Measurements from ENCODE around the gene RNF167. TPM values are rescaled to one million over a fixed set of nuclear protein-coding genes. Genes with fewer than 3 reads are reported as not detected.

Gene RNF167
- total and polyA plus RNA-seq, 2 donors: 15.3 to 119 TPM

DNA sequence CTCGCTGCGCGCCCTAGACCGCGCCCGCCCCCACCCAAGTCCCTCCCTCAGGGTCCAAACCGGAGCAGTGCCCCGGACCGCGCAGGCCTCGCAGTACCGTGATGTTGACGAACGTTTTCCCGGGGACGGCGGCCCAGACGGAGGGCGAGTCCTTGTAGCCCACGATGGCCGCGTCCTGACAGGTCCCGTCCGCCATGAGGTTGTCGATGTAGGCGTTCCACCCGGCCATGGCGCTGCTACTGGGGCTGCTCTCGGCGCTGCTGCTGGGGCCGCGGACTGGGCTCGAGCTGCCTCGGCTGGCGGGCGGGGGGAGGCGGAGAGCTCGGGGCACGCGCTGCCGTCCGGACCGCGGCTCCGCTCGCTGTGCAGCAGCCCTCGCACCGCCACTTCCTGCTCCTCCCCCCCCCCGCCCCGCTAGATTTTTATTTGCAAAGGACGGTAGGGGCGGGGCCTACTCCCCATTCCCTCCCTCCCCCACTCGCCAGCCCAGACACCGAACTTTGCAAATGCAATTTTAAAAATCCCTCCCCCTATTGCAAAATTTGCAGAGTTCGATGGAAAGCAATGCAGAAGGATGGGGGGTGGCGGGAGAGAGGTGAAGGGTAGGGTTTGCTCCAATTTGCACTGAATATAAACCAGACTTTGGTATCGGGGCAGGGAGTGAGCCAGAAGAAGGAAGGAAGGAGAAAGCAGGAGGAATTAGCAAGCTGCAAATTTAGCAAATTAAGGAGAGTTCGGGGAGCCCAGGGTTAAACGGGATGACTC is 8.3 kb downstream of the RNF167 start, which contains the start of gene PFN1:
PFN1 (minus strand) TSS at position 365 of the 765 bp plus-strand sequence; CDS start at position 229, 136 bp downstream.
- Histone ChIP-seq H3K36me3 (ENCODE audit: insufficient read depth) (peaks cover 2% of the 10 kb centered on the region), H3K4me3 (ENCODE audit: low read depth, low read length) (peak within 1 kb of the TSS; percentile 97), H3K27ac (ENCODE audit: low read depth) (peak within 1 kb of the TSS; percentile 99), H3K4me1 (ENCODE audit: insufficient read depth) (no peaks in the 10 kb centered on the region)
- whole genome bisulfite sequencing: under 1% methylated on average over 59 of the region's 59 CpGs
- peak; percentile 81 for DNase-seq (ENCODE audit: extremely low spot score)

DNA sequence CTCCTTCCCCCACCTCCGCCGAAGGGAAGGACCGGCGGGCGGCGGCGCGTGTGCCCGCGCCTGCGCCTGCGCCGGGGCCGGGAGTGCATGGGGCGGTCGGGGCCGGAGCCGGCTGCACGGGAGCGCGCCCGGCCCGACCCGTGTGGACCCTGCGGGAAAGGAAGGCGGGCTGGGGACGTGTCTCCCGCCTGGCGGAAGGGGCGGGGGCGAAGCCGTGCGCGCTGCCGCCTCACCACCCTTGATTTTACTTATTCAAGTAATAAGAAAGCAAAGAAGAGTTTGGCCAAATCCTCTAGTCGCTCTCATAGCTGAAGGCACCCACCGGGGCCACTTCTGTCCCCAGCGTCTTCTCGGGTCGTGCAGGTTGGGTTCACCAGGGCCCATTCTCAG is 8.9 kb downstream of the RNF167 start:
- under 1% methylated on average over 40 of the region's 40 CpGs for WGBS
- H3K4me1 ChIP-seq (ENCODE audit: insufficient read depth): no peaks in the 10 kb centered on the region
- peak overlapping the region; percentile 97 for H3K4me3 ChIP-seq (ENCODE audit: low read depth, low read length)
- no peaks in the 10 kb centered on the region for H3K36me3 ChIP-seq (ENCODE audit: insufficient read depth)
- peak overlapping the region; percentile 99 for H3K27ac ChIP-seq (ENCODE audit: low read depth)
- no peak for DNase-seq (ENCODE audit: extremely low spot score)

DNA sequence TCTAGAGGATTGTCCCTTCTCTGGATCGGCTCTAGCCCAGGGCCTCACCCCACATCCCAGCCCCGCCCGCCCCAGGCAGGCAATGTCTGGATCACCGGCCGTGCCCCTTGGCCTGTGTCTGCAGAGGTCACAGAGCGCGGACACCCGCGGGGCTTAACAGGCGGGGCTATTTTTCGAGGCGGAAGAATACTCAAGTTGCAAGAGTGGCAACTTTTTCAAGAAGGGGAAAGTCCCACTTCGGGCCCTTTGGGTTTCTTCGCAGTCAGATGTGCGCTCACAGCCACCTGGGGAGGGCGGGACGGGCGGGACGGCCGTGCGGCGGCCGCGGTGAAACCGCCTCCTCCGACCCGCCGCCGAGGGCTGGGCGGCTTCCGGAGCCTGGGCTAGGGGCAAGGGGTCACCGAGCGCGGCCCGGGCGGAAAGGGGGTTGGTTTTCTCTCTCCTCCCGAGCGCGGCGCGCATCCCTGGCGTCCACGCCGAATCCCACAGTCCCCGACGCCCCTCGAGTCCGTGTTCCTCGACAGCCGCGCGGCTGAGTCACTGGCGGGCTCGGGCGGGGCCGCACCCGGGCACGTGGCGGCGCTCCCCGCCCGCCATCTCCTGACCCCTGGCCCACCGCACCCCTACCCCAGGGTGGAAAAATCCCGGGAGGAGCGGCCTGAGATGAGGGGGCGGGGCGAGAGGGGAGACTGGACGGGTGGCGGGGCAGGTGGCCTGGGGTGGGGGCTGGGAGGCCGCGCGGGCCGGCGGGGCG is 9.4 kb downstream of the RNF167 start:
- Histone ChIP-seq H3K4me1 (ENCODE audit: insufficient read depth) (no peaks in the 10 kb centered on the region), H3K4me3 (ENCODE audit: low read depth, low read length) (peak overlapping the region; percentile 97), H3K36me3 (ENCODE audit: insufficient read depth) (no peaks in the 10 kb centered on the region), H3K27ac (ENCODE audit: low read depth) (peak overlapping the region; percentile 99)
- DNase-seq (ENCODE audit: extremely low spot score): no peak
- WGBS: under 1% methylated on average over 75 of the region's 75 CpGs

DNA sequence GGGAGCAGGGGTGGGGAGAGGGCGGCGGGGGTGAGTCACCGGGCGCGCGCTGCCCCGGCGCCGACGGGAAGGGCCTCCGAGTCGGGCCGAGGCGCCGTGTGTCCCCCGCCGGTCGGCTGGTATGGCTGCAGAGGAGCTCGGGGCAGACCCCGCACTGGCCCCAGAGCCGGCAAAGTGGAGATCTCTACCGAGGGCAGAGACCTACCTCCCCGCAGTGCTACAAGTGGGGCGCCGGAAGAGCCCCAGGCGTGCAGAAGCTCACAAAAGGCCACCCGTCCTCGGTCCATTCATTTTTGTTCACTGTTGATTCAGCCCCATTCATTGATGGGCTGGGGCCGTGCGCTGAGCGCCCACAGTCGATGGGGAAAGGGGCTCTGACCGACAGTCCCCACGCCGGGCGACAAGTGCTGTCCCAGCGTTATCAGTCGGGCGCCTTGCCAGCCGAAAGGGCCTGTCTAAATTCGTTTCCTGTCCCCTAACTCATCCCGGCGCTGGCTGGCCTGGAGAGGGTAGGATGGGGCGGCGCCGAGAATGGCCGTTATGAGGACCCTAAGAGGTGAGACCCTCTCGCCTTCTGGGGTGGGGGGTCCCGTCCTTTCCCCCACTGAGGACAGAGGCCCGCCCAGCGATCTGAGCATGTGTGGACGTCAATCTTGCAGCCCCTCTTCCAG is 10.1 kb downstream of the RNF167 start:
- WGBS: 6% methylated on average over 52 of the region's 52 CpGs
- DNase-seq (ENCODE audit: extremely low spot score): no peak

DNA sequence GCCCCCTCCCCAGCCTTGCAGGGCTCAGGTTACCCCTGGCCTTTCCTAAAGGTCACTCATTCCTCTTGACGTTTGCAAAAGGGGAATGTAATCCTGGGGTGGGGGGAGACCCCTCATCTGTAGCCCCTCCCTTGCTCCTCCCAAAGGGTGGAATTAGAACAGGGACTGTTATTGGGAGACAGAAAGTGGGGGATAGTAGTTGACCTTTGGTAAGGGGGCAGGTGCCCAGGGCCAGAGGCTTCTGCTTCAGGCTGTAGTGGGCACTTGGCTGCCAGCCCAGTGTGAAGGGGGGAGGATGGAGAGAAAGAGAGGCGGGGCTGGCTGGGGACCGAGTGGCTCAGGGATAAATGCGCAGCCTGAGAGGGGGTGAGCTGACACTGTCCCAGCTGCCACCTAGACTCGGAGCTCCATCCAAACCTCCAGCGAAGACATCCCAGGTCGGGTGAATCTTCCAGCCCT is 10.7 kb downstream of the RNF167 start, which contains the start of gene ENO3:
ENO3 (plus strand) TSS at position 374 of the 459 bp plus-strand sequence. CDS start 711 bp downstream, outside the sequence.
- Histone ChIP-seq H3K4me1 (ENCODE audit: insufficient read depth) (no peaks in the 10 kb centered on the region), H3K36me3 (ENCODE audit: insufficient read depth) (no peaks in the 10 kb centered on the region), H3K27ac (ENCODE audit: low read depth) (peak within 1 kb of the TSS; percentile 70), H3K4me3 (ENCODE audit: low read depth, low read length) (peak within 1 kb of the TSS; percentile 97)
- 39% methylated on average over 7 of the region's 7 CpGs for WGBS
- DNase-seq (ENCODE audit: extremely low spot score): no peak

More for the DNA sequence above, 10.1 kb downstream of the RNF167 start:
- Histone ChIP-seq H3K4me3 (ENCODE audit: low read depth, low read length) (peak overlapping the region; percentile 97), H3K27ac (ENCODE audit: low read depth) (peak overlapping the region; percentile 70), H3K36me3 (ENCODE audit: insufficient read depth) (no peaks in the 10 kb centered on the region), H3K4me1 (ENCODE audit: insufficient read depth) (no peaks in the 10 kb centered on the region)

DNA sequence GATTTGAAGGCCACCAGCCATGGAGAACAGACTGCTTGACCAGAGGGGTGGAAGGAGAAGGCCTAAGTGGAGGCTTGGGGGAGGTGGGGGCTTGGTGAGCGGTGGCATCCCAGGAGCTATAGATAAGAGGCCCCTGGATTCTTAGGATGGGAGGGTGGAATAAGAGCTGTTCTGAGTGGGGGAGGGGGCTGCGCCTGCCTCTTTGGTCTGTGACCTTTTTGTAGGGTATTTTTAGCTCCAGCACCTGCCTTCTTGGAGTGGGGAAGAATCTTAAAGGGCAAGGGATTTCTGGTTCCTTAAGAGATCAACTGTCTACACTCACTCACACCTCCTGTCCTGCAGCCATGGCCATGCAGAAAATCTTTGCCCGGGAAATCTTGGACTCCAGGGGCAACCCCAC is 11.4 kb downstream of the RNF167 start:
- WGBS: 66% methylated on average over 3 of the region's 3 CpGs
- no peak for DNase-seq (ENCODE audit: extremely low spot score)
- H3K4me3 ChIP-seq (ENCODE audit: low read depth, low read length): no peak overlapping the region
- no peaks in the 10 kb centered on the region for H3K4me1 ChIP-seq (ENCODE audit: insufficient read depth)
- H3K27ac ChIP-seq (ENCODE audit: low read depth): no peak overlapping the region
- no peaks in the 10 kb centered on the region for H3K36me3 ChIP-seq (ENCODE audit: insufficient read depth)

DNA sequence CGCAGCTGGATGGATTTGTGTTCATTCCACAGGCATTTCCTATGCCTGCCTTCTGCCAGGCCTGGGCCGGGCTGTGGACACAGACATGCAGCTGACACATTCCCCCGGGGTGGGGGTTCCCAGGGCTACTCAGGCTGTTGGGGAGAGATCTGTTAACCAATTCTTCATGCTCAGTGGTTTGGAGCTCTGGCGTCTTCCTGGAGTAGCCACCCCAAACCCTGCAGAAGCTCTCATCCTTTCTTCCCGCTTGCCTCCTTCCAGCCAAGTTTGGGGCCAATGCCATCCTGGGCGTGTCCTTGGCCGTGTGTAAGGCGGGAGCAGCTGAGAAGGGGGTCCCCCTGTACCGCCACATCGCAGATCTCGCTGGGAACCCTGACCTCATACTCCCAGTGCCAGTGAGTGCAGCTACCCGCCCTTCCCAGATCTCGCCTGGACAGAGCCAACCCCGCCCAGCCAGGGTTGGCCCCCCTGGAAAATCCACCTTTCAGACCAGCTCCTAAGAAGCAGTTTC is 13.4 kb downstream of the RNF167 start:
- Histone ChIP-seq H3K4me3 (ENCODE audit: low read depth, low read length) (no peak overlapping the region), H3K4me1 (ENCODE audit: insufficient read depth) (no peaks in the 10 kb centered on the region), H3K36me3 (ENCODE audit: insufficient read depth) (no peaks in the 10 kb centered on the region), H3K27ac (ENCODE audit: low read depth) (no peak overlapping the region)
- DNase-seq (ENCODE audit: extremely low spot score): no peak
- 73% methylated on average over 14 of the region's 14 CpGs for WGBS

DNA sequence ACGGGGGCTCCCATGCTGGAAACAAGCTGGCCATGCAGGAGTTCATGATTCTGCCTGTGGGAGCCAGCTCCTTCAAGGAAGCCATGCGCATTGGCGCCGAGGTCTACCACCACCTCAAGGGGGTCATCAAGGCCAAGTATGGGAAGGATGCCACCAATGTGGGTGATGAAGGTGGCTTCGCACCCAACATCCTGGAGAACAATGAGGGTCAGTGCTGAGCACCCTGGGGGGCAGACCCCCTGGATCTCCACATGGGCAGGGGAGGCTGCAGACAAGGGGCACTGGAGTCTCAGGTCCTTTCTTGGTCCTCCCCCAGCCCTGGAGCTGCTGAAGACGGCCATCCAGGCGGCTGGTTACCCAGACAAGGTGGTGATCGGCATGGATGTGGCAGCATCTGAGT is 15.0 kb downstream of the RNF167 start:
- Histone ChIP-seq H3K36me3 (ENCODE audit: insufficient read depth) (no peaks in the 10 kb centered on the region), H3K27ac (ENCODE audit: low read depth) (no peak overlapping the region), H3K4me1 (ENCODE audit: insufficient read depth) (no peaks in the 10 kb centered on the region), H3K4me3 (ENCODE audit: low read depth, low read length) (no peak overlapping the region)
- WGBS: 95% methylated on average over 8 of the region's 8 CpGs
- no peak for DNase-seq (ENCODE audit: extremely low spot score)

DNA sequence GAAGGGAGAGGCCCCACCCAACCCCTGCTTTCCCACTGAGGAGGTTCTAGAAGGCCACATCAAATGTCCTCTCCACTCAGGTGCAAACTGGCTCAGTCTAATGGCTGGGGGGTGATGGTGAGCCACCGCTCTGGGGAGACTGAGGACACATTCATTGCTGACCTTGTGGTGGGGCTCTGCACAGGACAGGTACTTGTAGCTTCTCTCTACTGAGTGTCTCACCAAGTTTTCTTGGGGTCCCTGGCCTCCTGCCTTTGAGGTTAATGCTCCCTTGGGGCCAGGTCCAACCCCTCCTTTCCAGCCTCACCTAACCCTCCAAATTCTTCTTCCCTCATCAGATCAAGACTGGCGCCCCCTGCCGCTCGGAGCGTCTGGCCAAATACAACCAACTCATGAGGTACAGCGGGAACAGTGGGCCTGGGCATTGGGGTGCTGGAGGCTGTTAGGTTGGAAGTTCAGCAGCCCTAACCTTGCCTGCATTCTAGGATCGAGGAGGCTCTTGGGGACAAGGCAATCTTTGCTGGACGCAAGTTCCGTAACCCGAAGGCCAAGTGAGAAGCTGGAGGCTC is 16.5 kb downstream of the RNF167 start:
- H3K4me3 ChIP-seq (ENCODE audit: low read depth, low read length): no peak overlapping the region
- WGBS: 74% methylated on average over 10 of the region's 10 CpGs
- H3K4me1 ChIP-seq (ENCODE audit: insufficient read depth): no peaks in the 10 kb centered on the region
- H3K27ac ChIP-seq (ENCODE audit: low read depth): no peak overlapping the region
- no peak for DNase-seq (ENCODE audit: extremely low spot score)
- H3K36me3 ChIP-seq (ENCODE audit: insufficient read depth): no peaks in the 10 kb centered on the region

DNA sequence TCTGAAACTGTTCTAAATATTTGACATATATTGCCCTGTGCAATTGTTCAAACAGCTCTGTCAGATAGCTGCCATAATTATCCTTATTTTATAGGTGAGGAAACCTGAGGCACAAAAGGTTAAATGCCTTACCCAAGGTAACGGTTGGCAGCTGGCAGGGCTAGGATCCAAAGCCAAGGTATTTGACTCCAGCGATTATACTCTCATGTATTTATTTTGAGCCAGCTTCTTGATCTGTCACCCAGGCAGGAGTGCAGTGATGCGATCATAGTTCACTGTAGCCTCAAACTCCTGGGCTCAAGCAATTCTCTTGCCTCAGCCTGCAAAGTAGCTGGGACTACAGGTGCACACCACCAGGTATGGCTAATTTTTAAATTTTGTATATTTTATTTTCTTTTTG is 18.0 kb downstream of the RNF167 start:
- Histone ChIP-seq H3K4me1 (ENCODE audit: insufficient read depth) (no peaks in the 10 kb centered on the region), H3K36me3 (ENCODE audit: insufficient read depth) (no peaks in the 10 kb centered on the region), H3K27ac (ENCODE audit: low read depth) (no peak overlapping the region), H3K4me3 (ENCODE audit: low read depth, low read length) (no peak overlapping the region)
- no peak for DNase-seq (ENCODE audit: extremely low spot score)
- 75% methylated on average over 3 of the region's 3 CpGs for WGBS

DNA sequence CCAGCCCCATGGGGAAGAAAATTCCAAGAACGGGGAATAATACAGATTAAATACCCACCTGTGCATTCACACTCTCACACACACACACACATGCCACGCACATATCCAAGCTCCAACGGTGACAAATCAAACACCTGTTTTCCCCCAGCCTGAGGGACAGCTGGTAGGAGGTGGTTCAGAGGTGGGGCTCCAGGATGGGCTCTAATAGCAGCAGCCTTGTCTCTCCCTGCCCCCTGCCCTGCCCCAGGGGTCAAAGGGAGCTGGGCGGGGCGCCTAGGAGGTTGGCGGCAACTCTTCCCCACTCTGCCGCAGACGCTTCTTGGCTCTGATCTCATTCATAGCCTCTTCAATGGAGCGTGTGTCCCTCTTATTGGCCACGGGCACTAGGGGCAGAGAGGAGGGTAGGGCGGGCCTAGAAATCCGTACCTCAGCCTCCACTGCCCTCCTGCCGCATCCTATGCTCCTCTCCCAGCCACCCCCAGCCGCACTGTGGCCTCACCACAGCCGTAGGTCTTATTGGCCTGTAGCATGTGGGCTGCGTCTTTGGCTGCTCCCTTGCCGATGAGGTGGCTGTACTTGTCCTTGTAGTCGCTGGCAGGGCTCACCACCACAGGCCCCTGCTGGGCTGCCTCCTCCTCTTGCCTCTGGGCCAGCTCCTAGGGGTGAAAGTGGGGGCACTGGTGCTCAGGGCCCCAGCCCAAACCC is 19.3 kb downstream of the RNF167 start:
- no peak overlapping the region for H3K27ac ChIP-seq (ENCODE audit: low read depth)
- no peak for DNase-seq (ENCODE audit: extremely low spot score)
- H3K36me3 ChIP-seq (ENCODE audit: insufficient read depth): no peaks in the 10 kb centered on the region
- 85% methylated on average over 18 of the region's 18 CpGs for WGBS
- no peak overlapping the region for H3K4me3 ChIP-seq (ENCODE audit: low read depth, low read length)
- H3K4me1 ChIP-seq (ENCODE audit: insufficient read depth): no peaks in the 10 kb centered on the region

DNA sequence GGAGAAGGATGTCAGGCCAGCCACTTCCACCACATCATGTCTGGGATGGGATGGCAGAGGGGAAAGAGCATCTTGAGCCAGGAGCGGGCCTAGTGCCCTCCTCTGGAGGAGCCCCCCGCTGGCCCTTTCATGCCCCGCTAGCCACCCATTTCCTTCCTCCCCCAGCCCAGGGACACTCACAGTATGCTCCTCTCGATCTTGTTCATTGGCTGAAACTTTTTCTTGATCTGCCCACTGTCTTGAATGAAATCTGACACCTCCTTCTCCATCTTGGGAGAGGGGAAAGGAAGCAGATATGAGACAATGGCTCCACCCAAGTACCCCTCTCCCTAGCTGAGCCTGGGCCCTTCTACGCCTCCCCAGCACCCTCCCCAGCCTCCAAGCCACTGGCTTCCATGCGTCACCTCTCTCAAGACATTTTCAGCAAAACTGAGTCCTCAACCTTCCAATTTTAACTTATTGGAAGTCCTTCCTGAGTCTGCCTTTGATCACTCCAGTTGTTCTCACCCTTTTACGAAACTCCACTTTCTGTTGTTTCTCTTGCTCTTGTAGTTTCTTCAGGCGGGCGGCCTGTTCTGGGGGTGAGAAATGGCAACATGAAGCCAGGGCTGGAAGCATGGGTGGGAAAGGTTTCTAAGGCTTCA is 20.3 kb downstream of the RNF167 start:
- Histone ChIP-seq H3K4me3 (ENCODE audit: low read depth, low read length) (no peak overlapping the region), H3K27ac (ENCODE audit: low read depth) (no peak overlapping the region), H3K4me1 (ENCODE audit: insufficient read depth) (no peaks in the 10 kb centered on the region), H3K36me3 (ENCODE audit: insufficient read depth) (no peaks in the 10 kb centered on the region)
- no peak for DNase-seq (ENCODE audit: extremely low spot score)
- 85% methylated on average over 9 of the region's 9 CpGs for WGBS

Measured in urinary bladder (tissue), 4 donors.